Amniotic stem cell (primary cell): ENCODE results near the gene AMN.

ENCODE experiments used
- DNase-seq: peaks from one replicate; lab custom pipeline; 2025; lab: John Stamatoyannopoulos, UW

Gene AMN

GRCh38 chr14:102928412-102929240, 6.2 kb downstream of the AMN start:
- DNase-seq = no peak

DNA sequence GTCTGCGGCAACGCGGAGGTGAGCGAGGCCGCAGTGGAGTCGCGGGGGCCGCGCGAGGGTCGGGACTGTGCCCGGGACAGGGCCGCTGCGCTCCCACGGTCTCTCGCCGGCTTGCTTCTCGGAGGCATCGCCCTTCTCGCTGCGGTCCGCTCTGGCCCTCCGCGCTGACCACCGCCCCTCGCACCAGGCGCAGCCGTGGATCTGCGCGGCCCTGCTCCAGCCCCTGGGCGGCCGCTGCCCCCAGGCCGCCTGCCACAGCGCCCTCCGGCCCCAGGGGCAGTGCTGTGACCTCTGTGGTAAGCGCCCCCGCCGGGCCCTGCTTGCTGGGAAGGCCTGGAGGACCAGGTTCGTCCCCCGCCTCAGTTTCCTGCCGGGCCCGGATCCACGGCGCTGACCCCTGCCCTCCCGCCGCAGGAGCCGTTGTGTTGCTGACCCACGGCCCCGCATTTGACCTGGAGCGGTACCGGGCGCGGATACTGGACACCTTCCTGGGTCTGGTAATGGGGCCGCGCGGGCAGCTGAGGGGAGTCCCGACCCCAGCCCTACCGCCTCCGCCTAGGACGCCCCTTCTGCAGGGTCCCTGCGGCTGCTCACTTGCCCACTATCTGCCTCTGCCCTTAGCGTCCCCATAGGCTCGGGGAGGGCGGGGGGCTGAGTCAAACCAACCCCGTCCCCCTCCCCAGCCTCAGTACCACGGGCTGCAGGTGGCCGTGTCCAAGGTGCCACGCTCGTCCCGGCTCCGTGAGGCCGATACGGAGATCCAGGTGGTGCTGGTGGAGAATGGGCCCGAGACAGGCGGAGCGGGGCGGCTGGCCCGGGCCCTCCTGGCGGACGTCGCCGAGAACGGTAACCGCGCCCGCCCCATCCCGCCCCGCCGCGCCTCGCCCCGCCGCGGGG, 7.0 kb downstream of the AMN start:
- DNase-seq = no peak

GRCh38 chr14:102930138-102930752, 7.8 kb downstream of the AMN start:
- no peak for DNase-seq

GRCh38 chr14:102930753-102931579, 8.5 kb downstream of the AMN start:
- no peak for DNase-seq

GRCh38 chr14:102931580-102932285, 9.3 kb downstream of the AMN start:
- DNase-seq = no peak

GRCh38 chr14:102932484-102933248, 10.2 kb downstream of the AMN start:
- no peak for DNase-seq

DNA sequence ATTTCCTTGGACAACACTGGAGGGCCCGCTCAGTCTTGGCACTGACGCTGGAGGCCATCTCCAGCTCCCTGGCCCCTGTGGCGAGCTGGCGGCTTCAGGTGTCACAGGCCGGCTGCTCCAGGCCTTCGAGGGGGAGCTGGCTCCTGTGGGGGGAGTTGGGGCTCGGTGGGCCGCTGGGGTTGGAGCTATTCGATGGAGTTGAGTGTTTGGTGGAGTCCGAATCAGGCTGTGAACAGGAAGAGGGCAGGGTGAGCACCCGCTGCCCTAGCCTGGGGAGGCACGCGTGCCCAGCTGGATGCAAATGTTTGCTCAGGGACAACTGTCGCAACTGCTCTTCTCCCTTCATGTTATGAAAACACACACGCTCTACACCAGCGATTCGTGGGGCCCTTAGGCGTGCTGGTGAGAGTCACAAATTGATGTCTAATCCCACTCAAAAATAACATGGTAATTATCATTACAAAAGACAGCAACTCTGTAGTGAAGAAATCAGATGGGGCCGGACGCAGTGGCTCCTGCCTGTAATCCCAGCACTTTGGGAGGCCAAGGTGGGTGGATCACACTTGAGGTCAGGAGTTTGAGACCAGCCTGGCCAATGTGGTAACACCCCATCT, 11.3 kb downstream of the AMN start:
- DNase-seq = no peak

DNA sequence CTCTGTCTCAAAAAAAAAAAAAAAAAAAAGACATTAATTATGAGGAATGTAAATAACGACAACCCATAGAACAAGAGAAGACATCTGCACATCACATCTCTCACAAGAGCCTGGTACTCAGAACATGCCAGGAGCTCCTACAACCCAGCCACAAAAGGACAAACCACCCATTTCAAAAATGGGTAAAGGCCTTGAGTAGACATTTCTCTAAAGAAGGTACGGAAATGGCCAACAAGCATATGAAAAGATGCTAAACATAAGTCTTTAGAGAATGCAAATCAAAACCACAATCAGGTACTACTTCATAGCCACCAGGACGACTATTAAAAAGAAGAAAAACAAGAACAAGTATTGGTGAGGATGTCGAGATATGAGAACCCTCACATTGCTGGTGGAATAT, 13.3 kb downstream of the AMN start:
- no peak for DNase-seq

DNA sequence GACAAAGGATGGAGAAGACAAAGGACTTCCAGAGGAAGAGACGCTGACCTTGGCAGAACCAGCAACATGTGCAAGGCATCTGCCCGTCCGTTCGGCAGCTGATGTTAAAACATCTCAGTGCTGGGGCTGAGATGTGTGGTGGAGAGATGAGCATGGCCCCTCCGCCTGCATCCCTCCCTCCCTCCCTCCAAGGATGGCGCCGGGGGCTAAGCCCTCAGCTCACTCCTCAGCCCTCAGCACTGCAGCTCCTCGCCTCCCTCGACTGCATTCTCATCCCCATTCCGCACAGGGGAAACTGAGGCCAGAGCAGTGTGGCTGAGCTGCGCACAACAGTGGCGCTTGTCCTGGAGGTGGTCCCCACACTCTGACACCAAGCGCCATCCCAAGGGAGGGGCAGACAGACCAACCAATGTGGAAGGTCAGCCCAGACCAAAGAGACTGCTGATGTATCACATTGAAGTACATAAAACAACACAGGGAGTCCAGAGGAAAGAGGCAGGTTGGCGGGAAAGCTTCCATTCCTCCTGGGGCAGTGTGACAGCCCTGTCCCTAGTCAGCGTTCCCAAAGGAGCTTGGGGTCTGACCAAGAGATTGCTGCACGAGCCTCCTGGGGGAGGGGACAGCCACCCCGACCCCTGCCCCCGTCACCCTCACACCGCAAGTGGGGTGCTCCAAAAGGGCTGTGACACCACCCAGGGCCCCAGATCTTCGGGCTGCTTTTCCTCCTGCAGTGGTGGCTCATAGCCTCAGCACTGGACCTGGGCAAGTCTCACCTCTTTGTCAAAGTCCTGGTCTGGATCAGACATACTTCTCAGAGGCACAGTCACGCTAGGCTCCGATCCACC, 15.1 kb downstream of the AMN start:
- no peak for DNase-seq

DNA sequence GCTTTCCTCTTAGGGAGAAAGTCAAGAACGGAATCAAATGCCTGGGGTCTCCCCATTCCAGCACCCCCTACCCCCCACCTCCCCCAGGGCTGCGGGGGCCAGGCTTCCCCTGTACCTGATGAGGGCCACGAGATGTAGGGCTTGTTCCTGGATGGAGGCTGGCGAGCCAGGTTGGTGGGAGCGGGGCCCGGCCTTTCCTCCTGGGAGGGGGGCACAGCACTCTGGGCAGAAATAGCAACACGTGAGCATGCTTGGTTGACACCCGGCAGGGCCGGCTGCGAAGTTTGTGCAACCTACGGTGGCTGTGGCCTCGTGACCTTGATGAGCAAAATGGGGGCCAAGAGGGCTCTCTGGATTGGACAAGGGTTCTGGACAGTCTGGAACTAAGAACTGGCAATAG, 15.7 kb downstream of the AMN start:
- no peak for DNase-seq

- no peak for DNase-seq
These were observed 16.9 kb downstream of the AMN start for GRCh38 chr14:102939329-102939728.

- no peak for DNase-seq
These were observed 17.5 kb downstream of the AMN start for GRCh38 chr14:102939820-102940561.

DNA sequence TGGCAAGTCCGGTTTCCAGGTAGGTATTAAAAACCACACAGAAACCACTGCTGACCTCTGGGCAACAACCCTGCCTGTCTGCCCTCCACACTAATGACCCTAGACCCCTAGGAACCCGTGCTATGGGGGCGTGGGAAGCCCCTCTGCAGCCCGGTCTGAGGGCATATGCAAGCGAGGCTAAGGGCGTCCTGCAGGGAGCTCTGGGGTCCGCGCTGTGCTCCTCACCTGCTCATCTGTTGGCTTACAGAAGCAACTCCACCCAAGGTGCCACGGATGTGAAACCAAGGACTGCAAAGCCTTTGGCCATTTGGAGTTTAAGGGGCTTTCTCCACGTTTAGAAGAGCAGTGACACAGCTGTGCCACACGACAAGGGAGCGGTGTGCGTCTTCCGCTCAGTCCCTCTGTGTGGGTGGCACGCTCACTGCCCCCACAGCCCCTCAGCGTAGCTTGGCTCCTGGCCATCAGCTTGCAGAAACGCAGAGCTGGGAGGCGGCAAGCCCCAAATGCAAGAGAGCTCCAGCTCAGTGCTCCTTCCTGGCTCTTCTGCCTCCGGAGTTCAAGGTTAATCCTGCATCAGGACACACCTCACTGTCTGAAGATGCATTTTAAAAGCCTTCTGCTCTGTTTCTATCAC, 18.4 kb downstream of the AMN start:
- no peak for DNase-seq

- DNase-seq = no peak
These were observed 19.1 kb downstream of the AMN start for GRCh38 chr14:102941419-102942011.

DNA sequence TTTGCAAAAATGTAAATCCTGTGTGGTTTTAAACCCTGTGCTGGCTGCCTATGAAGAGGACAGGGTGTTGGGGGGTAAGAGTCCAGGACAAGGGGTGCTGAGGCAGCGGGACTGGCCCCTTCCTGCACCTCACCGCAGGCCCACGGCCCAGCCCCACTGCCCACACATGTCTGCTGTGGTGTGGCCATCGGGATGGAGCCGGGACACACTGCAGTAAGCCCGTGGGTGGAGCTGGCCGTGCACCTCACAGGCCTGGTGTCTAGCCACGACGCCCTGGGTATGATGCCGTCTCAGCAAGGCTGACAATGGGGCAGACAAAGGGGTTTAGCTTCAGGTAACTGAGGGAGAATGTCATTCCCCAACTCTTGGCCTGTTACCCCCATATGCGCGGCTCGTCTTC, 19.6 kb downstream of the AMN start:
- DNase-seq = no peak

- DNase-seq = no peak
These were observed 21.0 kb downstream of the AMN start for GRCh38 chr14:102943454-102943853.

DNA sequence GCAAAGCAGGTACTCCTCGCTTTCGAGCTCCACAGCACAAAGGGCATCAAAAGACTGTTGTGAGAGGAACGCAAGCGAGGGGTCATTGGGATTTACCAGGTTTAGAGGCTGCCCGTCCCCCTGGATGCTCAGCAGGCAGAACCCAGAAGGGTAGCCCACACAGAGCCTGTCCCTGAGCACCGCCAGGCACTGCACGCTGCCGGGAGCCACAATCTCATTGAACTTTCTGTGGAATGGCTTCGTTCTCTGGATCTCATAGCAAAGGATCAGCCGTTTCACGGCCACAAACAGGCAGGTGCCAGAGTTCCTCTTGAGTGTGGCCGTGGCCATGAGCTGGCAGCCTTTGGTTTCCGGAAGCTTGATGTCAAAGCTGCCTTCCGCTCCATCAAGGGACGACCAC, 21.5 kb downstream of the AMN start:
- no peak for DNase-seq
